GM10248 (cell line): ENCODE measurements around the gene IGFBP1.

ENCODE experiments used
- CTCF ChIA-PET: fragments of 300-600 bp; sonication (Branson Sonifier 250); formaldehyde crosslinking; extraction: SDS; loops from one replicate; lab custom pipeline; 2021; ENCODE audit warnings: antibody characterized with exemption; lab: Yijun Ruan, JAX
- POLR2A ChIA-PET: fragments of 350-650 bp; sonication (Branson Sonifier 250); formaldehyde crosslinking; extraction: SDS; loops from one replicate; lab custom pipeline; 2020; ENCODE audit warnings: antibody characterized with exemption; lab: Yijun Ruan, JAX
- DNase-seq: peaks from one replicate; pipeline ENCODE4 v3.0.0; 2012; ENCODE audit errors: extremely low spot score
- TF ChIP-seq, protein P1 (sequence below): IDR thresholded peaks from 2 replicates; pipeline ENCODE4 v1.5.1; 2012; ENCODE audit warnings: mild to moderate bottlenecking, low read depth; ENCODE audit errors: extremely low read depth, missing control alignments, control extremely low read depth

The IGFBP1 gene

DNA sequence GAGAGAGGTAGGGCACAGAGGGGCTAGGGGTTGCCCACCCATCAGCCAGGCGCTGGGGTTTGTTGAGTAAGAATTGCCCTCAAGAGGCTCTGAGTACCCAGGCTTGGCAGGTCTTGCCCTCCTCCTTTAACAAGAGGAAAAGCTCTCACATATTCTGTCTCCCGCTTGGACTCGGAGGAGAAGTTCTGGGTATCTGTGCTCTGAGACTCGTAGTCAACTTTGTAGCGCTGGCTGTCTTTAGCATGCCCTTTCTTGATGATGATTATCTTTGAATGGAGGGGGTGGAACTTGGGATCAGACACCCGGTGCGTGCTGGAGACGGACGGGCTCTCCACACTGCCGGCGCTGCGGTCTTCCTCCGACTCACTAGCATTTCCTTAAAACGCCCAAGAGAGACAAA, 28.8 kb downstream of the IGFBP1 start:
- POLR2A ChIA-PET = no interaction called here
- CTCF ChIA-PET = interaction anchor here (0.9 to 2.9 kb wide), 17 partner anchors 19 to 1264 kb away, joined by 3 to 21 read pairs (median 5); no protein-coding TSS in a partner anchor
- TF ChIP-seq, protein P1, sequence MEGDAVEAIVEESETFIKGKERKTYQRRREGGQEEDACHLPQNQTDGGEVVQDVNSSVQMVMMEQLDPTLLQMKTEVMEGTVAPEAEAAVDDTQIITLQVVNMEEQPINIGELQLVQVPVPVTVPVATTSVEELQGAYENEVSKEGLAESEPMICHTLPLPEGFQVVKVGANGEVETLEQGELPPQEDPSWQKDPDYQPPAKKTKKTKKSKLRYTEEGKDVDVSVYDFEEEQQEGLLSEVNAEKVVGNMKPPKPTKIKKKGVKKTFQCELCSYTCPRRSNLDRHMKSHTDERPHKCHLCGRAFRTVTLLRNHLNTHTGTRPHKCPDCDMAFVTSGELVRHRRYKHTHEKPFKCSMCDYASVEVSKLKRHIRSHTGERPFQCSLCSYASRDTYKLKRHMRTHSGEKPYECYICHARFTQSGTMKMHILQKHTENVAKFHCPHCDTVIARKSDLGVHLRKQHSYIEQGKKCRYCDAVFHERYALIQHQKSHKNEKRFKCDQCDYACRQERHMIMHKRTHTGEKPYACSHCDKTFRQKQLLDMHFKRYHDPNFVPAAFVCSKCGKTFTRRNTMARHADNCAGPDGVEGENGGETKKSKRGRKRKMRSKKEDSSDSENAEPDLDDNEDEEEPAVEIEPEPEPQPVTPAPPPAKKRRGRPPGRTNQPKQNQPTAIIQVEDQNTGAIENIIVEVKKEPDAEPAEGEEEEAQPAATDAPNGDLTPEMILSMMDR = no peak
- no peak for DNase-seq

- DNase-seq = peak; percentile 82
- POLR2A ChIA-PET = no interaction called here
- CTCF ChIA-PET = interaction anchor here (0.6 to 2.9 kb wide), 22 partner anchors 18 to 1338 kb away, joined by 3 to 21 read pairs (median 5); no protein-coding TSS in a partner anchor
Measured at GRCh38 chr7:45917658-45918057, 29.4 kb downstream of the IGFBP1 start.

GRCh38 chr7:45918556-45918955, 30.3 kb downstream of the IGFBP1 start:
- ChIA-PET POLR2A (no interaction called here), CTCF (interaction anchor here (0.9 to 2.9 kb wide), 14 partner anchors 10 to 1335 kb away, joined by 3 to 21 read pairs (median 6); no protein-coding TSS in a partner anchor)
- DNase-seq = no peak
- TF ChIP-seq, protein P1 = no peak

More at GRCh38 chr7:45917658-45918057, 29.4 kb downstream of the IGFBP1 start:
- TF ChIP-seq, protein P1 = peak; percentile 81

GRCh38 chr7:45919231-45919784, 31.0 kb downstream of the IGFBP1 start:
- POLR2A ChIA-PET = no interaction called here
- CTCF ChIA-PET = interaction anchor here (1.3 to 2.9 kb wide), 6 partner anchors 11 to 1262 kb away, joined by 5 to 21 read pairs (median 10); no protein-coding TSS in a partner anchor
- no peak for DNase-seq
- TF ChIP-seq, protein P1 = no peak

- POLR2A ChIA-PET = no interaction called here
- CTCF ChIA-PET = interaction anchor here (1.3 kb wide), 1 partner anchor 1170 kb away, joined by 5 read pairs; no protein-coding TSS in a partner anchor
- DNase-seq = no peak
- TF ChIP-seq, protein P1 = no peak
Measured at GRCh38 chr7:45919993-45920459, 31.7 kb downstream of the IGFBP1 start.

DNA sequence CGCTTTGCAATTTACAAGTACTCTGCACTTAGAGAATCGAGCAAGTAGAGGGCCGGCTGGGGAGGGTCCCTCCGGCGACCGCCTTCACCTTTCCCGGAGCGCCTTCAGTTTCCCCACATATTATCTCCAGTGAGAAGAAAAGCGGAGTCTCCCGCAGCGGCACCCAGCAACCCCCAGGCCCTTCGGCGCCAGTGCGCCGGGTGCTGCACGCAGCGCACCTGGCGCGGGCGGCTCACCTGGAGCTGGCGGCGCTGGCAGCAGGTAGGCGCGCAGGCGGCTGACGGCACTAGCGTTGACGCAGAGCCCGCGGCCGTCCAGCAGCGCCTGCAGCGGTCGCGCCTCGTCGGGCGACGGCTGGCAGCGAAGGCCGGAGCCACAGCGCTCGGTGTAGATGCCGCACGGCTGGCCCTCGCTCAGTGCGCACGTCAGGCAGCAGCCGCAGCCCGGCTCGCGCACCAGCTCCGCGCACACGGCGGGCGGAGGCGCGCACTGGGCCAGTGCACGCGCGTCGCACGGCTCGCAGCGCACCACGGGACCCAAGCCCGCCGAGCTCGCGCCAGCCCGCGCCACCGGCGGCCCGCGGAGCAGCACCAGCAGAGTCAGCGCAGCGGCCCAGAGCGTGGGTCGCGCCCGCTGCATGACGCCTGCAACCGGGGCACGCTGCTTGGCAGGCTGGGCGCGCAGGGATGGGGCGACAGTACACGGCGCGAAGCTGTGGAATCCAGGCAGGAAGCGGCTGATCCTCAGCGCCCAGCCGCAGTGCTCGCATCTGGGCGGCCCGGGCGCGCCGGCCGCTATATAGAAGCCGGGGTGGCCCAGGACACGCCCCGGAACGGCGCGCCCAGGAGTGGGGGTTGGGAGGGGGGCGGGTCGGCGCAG, 32.5 kb downstream of the IGFBP1 start, which contains the start of gene IGFBP3:
IGFBP3 (minus strand) TSS at position 771 of the 879 bp plus-strand sequence; CDS start at position 639, 132 bp downstream.
- ChIA-PET POLR2A (no interaction called here), CTCF (interaction anchor here (1.7 to 4.0 kb wide), 5 partner anchors 8 to 1333 kb away, joined by 6 to 27 read pairs (median 15); no protein-coding TSS in a partner anchor)
- TF ChIP-seq, protein P1 = no peak
- DNase-seq = no peak
